Ammon's horn (tissue), 1 donor: ENCODE results near the gene GTF3C6.
A peak's percentile ranks its signal among the peaks of the same experiment; 100 is the strongest.
"Not testable (repeated sequence)": the region's sequence is repeated elsewhere in the genome, so short reads cannot be mapped to it uniquely, and the experiment has no call there.

ENCODE experiments used
- DNase-seq: peaks from one replicate; pipeline ENCODE4 v3.0.0-alpha.2; 2016; ENCODE audit warnings: low spot score

Gene GTF3C6

GRCh38 chr6:110979565-110980101, 21.1 kb downstream of the GTF3C6 start:
- DNase-seq = no peak

DNA sequence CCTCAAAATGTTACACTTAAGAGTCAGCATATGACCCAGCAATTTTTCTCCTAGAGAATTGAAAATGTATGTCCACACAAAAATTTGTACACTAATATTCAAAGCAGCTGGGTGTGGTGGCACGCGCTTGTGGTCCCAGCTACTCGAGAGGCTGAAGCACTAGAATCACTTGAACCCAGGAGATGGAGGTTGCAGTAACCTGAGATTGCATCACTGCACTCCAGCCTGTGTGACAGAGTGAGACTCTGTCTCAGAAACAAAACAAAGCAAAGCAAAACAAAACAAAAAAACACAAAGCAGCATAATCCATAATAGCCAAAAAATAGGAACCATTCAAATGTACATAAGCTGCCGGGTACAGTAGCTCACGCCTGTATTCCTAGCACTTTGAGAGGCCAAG, 21.7 kb downstream of the GTF3C6 start:
- no peak for DNase-seq

DNA sequence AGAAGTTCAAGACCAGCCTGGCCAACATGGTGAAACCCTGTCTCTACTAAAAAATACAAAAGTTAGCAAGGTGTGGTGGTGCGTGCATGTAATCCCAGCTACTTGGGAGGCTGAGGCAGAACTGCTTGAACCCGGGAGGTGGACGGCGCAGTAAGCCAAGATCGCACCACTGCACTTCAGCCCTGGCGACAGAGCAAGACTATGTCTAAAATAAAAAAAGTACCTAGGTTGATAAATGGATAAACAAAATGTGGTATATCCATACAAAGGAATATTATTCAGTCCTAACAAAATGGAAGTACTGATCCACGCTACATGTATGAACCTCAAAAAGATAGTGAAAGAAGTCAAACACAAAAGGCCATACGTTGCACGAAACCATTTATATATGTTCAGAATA, 22.1 kb downstream of the GTF3C6 start:
- DNase-seq = no peak

DNA sequence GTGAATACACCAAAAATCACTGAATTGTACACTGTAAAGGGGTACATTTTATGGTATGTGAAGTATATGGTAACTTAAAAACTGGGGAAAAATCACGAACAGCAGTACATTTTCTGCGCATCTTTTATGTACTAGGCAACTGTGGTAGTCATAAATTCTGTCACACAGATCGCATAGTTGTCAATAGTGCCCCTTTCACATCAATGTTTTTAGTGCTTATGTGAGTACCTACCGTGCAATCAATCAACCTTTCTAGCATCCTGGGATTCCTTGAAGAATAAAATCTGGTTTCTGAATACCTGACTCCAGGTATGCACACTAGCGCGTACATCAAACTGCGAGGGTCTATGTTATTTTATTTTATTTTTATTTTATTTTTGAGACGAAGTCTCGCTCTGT, 22.7 kb downstream of the GTF3C6 start:
- no peak for DNase-seq

- no peak for DNase-seq
Observed at GRCh38 chr6:110990840-110991576, 32.5 kb downstream of the GTF3C6 start.

GRCh38 chr6:110996691-110997090, 38.2 kb downstream of the GTF3C6 start:
- no peak for DNase-seq

GRCh38 chr6:110999634-111000270, 41.2 kb downstream of the GTF3C6 start:
- DNase-seq = peak; percentile 36

DNA sequence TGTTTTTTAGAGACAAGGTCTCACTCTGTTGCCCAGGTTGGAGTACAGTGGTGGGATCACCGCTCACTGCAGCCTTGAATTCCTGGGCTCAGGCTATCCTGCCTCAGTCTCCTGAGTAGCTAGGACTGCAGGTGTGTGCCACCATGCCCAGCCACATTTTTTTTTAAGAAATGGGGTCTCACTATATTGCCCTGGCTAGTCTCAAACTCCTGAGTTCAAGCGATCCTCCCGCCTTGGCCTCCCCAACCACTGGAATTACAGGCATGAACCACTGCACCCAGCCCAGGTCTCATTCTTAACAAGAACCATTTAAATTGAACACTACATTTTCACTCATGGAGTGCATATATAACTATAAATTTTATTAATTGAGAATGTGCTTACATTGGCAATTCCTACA, 43.8 kb downstream of the GTF3C6 start:
- no peak for DNase-seq

DNA sequence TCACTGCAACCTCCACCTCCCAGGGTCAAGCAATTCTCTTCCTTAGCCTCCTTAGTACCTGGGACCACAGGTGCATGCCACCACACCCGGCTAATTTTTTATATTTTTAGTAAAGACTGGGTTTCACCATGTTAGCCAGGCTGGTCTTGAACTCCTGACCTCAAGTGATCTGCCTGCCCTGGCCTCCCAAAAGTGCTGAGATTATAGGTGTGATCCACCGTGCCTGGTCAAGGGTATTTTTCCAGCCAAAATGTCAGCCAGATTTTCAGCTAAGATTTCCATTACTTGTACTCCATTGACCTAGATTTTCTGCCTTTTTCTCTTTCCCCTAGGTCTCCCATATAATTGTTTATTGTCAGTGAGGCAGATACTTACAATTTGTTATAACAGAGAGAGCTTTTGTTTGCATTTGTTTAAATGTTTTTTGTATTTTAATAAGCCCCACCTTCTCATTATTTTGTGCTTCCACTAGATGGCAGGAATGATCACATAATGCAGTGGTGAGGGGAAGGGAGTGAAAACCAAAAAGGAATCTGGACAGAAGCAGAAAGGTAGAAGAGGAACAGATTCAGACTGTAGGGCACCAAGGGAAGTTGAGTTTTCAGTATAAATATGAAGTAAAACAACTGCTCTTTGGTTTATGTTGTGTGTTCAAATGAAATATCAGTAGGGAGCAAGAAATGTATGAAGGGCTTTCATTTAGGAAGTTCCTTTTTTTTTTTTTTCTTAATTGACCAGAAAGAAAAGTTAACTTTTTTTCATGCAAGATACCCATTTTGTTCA, 53.0 kb downstream of the GTF3C6 start:
- peak; percentile 69 for DNase-seq

- no peak for DNase-seq
Observed at GRCh38 chr6:111012143-111012452, 53.6 kb downstream of the GTF3C6 start.

- not testable (repeated sequence) for DNase-seq
Observed at GRCh38 chr6:111012520-111012919, 54.0 kb downstream of the GTF3C6 start.

- DNase-seq = no peak
Observed at GRCh38 chr6:111013144-111013915, 54.8 kb downstream of the GTF3C6 start.

DNA sequence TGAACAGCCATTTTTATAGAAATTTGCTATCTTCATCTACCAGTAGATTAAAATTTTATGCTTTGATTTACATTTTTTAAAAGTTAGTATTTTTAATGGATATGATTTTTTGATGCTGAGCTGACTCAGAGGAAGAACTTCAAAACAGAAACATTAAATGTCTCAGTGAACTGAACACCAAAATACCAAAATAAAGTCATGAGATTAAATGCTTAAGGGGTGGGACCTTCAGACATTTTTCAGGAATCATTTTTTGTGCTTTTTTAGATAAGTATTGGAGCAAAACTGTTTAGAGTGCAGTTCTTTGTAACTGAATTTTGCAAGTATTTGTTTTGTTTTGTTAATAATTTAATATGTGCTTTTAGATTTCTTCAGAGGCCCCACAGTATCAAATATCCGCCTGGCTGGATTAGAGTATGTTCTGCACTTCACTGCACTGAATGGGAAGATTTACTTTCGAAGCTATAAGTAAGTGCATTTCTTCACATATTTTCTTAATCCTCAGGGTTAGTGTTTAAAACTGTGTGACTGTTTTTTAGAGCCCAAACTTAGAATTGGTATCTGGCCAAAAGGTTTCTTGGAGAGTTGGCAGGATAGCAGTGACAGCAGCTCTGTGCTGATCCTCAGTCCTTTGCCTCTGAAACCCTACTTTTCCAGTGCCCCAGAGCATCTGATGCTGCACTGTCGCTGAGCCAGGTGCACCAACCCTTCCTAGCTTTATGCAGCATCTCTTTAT, 57.1 kb downstream of the GTF3C6 start:
- DNase-seq = no peak

DNA sequence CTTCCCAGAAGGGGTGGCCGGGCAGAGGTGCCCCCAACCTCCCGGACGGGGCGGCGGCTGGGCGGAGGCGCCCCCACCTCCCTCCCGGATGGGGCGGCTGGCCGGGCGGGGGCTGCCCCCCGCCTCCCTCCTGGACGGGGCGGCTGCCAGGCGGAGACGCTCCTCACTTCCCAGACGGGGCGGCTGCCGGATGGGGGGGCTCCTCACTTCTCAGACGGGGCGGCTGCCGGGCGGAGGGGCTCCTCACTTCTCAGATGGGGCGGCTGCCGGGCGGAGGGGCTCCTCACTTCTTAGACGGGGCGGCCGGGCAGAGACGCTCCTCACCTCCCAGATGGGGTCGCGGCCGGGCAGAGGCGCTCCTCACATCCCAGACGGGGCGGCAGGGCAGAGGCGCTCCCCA, 58.7 kb downstream of the GTF3C6 start:
- not testable (repeated sequence) for DNase-seq
